GM19239 (cell line): ENCODE measurements around the gene RAB41.
"Not testable (repeated sequence)": the region's sequence is repeated elsewhere in the genome, so short reads cannot be mapped to it uniquely, and the experiment has no call there.

ENCODE experiments used
- DNase-seq: peaks from one replicate; pipeline ENCODE4 v3.0.0; 2011; ENCODE audit warnings: low spot score; ENCODE audit not compliant: insufficient read length
- FAIRE-seq: peaks from 2 replicates; lab custom pipeline; 2011; peaks lifted over from hg19 to GRCh38; lab: Jason Lieb, UNC

The RAB41 gene

DNA sequence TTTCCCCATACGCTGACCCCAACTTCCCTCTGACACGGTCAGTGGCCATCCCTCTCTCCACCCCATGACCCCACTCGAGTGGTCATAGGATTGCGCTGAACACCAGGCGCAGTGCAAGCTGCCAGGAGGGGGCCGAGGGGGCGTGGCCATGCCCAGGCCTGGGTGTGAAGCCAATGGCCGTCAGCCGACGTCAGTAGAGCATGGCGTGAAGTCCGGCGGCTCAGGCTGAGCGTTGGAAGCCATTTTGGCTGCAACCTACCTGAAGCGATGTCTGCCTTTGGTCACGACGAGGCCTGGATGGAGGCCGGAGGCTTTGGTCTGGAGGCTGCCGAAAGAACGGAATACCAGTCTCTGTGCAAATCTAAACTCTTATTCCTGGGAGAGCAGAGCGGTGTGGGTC lies at the start of gene RAB41:
Gene RAB41 (plus strand): TSS at position 222 of the 400 bp plus-strand sequence. CDS start 46 bp downstream, at position 268.
- no peak for FAIRE-seq
- DNase-seq, result no peak

DNA sequence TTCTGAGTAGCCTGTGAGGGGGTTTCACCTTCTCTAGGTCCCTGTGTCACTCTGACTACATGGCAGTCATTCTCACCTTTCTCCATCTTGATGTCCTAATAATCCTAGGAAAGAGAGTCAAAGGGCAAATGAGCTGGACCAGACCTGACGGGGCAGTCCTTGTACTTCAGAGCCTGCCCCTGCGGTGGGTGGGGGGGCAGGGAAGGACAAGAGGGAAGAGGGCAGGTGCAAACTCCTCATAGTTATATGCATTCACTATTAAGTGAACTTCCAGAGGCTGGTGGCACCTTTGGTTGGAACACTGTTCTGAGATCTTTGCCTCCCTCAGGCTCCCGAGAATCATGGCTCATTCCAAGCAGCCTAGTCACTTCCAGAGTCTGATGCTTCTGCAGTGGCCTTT lies 47.6 kb upstream of the RAB41 start, which contains the start of gene AWAT1:
Gene AWAT1 (plus strand): TSS at position 301 of the 400 bp plus-strand sequence. CDS start 41 bp downstream, at position 342.
- no peak for DNase-seq
- FAIRE-seq, result no peak

DNA sequence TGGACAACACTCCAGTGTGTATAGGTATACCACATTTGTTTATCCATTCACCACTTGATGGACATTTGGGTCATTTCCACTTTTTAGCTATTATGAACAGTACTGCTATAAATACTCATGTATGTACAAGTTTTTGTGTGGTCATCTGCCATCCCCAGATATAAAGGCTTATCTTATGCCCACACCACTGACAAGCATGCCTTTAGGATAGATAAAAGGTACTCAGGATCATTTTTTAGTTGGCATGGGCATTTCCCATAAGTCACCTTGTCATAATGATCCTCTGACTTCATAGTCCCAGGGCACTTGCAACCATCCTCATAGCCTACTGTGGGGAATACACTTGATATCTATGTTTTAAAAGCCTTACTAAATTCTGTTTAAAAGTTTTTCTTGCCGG lies 41.2 kb upstream of the RAB41 start:
- FAIRE-seq, result no peak

DNA sequence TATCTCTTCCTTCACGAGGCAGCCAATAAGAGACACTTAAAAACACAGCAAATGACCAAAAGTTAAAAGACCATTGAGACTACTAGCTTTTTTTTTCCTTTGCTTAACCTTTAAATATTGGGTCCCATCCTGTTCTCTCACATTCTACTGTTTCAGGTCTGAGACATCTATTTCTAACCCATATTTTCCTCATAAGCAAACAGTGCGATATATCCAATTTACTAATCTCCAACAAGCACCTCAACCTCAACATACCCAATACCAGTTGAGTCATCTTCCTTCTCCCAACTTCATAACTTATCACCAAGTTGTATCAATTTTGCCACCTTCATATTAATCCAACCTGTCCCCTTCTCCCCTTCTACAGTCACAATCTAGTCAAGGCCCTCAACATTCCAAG lies 40.5 kb upstream of the RAB41 start:
- DNase-seq, result no peak
- FAIRE-seq, result no peak

More for the DNA sequence above, 41.2 kb upstream of the RAB41 start:
- DNase-seq, result no peak

DNA sequence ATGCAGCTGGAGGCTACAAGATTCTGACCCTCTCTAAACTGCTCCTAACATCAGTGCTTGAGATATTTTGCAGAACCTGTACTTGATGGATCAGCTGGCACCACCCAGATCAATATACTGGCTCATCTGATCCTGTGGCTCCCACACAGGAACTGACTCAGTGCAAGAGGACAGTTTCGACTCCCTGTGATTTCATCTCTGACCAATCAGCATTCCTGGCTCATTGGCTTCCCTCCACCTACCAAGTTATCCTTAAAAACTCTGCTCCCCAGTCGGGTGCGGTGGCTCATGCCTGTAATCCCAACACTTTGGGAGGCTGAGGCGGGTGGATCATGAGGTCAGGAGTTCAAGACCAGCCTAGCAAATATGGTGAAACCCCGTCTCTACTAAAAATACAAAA lies 38.4 kb upstream of the RAB41 start:
- DNase-seq, FAIRE-seq: not testable (repeated sequence)

DNA sequence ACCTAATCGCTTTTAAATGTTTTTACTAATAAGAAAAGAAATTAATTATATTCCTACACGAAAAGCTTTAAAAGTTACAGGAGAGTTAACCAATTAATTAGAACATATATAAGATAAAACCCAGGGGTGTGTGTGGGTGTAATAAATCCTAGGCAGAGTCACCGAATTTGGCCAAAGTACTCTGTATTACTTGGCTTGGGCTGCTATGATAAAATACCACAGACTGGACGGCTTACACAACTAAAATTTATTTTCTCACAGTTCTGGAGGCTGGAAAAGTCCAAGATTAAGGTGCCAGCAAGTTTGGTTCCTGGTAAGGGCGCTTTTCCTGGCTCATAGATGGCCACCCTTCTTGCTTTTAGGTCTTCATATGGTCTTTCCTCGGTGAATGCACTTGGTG lies 37.1 kb upstream of the RAB41 start:
- FAIRE-seq (no peak), DNase-seq (no peak)

DNA sequence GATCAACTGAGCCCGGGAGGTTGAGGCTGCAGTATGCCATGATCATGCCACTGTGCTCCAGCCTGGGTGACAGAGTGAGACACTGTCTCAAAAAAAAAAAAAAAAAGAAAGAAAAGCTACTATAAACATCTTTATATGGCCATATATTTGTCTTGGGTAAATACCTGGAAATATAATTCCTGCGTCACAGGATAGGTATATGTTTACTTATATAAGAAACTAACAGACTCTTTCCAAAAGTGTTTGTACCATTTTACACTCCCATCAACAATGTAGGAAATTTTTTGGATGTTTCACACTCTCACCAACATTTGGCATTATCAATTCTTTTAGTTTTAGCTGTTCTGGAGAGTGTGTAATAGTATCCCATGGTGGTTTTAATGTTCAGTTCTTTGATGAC lies 34.7 kb upstream of the RAB41 start:
- DNase-seq, result no peak
- no peak for FAIRE-seq

DNA sequence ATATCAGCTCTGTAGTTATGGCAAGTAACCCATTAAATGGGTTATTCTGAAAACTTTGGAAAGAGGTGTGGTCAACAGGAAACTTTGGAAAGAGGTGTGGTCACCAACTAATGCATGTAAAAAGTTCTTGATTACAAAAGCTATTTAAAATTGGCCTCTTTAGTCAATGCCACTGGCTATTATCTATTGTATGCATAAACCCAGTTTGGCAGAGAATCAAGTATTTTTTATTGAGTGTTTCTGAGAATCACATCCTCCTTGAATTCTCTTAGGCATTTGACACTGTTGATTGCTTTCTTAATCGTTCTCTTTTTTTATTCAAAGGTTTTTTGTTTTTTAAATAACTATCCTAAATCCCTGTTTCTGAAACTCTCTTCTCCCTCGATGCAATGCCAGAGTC lies 29.5 kb upstream of the RAB41 start:
- DNase-seq (no peak), FAIRE-seq (no peak)

DNA sequence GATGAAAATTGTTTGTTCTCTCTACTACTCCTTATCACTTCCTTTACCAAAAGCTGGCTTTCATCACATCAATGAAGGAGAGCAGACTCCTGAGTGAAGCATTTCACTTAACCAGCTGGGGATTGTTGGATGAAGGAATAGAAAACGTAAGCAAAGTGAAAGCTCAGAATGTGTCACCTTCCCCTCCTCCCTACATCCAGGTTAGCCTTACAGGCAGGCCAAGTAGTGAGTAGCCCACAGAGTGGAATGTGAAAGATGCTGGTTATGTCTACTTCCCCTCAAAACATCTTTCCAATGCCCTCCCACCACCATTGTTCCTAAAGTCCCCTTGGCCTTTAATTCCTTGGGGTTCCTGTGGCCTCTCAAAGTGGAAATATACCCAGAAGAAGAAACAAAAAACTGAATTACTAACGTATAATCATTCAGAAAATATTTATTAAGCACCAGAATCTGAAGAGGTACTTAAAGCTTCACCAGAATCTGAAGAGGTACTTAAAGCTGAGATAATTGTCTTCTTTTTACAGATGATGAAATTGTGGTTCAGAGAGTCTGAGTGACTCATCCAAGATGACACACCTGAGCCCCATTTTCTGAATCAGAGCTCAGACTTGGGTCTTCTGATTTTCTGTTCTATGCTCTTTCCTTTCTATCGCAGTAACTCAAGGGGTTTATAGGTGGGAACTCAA lies 28.5 kb upstream of the RAB41 start:
- FAIRE-seq (no peak), DNase-seq (no peak)

DNA sequence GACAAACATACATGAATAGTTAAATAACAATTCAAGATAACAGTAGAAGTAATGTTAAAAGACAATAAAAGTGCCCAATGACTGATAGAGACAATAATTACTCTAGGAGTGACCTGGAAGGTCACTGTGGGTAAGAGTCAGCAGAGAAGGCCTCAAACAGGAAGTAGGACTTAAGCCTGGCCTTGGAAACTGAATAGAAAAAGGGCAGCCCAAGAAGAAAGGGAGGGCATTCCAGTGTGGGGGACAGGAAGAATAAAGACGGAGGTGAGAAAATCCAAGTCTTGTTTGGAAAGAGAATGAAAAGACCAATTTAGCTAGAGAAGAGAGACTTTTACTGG lies 27.9 kb upstream of the RAB41 start:
- FAIRE-seq (no peak), DNase-seq (no peak)

DNA sequence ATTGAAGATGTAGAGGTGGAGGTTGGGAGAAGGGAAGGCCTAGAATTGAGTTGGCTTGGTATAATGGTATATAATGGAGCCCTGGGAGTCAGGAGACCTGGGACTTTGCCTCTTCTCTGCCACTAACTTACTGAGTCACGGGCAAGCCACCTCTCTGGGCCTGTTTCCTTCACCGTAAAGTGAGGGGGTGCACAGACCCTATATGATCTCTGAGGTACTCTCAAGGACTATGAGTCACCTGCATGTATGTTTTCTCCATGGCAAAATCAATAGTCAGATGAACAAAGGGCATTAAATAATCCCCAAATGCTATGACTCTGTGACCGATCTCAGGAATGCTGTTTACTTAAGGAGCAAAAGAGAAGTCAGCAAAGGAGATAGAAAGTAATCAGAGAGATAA lies 27.1 kb upstream of the RAB41 start:
- FAIRE-seq, result no peak
- DNase-seq, result no peak

DNA sequence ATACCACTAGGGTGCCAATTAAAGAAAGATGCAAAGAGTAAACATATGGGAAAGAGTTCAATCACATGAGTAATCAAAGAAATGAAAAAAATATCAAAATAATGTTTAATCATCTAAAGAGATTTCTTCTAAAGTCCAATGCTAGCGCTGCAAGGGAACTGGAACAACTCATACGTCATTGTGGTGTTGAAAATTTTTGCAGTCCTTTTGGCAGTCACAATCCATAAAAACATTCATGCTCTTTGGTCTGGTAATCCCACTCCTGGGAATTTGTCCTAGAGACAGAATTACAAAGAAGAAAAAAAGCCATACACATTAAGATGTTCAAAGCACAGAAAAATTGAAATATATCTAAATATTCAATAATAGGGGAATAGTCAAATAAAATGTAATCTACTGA lies 26.5 kb upstream of the RAB41 start:
- no peak for DNase-seq
- no peak for FAIRE-seq

DNA sequence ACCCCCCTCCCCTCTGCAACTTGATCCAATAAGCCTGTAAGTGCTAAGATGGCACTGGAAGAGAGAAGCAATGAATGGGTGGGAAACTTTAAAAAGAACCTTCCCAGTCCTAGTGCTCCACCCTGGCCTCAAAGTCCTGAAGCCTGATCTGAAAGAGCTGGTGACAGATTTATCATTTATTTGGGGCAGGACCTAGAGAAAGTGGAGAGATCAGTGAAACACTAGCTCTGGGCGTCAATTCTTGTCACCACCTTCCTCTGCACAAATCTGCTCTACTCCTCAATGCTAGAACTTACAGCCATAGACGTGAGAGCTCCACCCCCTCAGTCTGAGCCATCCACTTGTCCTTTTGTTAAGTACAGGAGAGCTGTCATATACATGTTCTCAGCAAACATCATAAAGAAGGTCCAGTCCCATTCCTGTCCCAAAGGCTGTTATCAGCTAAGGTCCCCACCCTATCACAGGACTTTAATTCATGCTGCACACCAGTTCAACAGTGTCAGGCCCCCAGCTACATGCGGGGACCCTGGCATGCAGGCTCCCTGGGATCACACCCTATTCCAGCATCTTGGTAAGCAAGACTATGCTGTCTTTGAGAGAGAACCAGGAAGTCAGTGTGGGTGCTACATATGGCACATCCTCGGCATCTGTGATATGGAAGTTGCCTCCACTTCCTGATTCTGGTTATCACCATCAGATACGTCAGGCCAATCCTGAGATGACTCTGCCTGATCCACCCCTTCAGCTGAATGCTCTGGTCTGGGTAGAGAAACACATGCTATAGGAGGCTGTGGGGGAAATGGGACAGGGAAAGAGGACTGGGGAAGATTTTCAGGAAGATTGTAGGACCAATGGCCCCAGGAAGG lies 24.3 kb upstream of the RAB41 start:
- DNase-seq (no peak), FAIRE-seq (no peak)

DNA sequence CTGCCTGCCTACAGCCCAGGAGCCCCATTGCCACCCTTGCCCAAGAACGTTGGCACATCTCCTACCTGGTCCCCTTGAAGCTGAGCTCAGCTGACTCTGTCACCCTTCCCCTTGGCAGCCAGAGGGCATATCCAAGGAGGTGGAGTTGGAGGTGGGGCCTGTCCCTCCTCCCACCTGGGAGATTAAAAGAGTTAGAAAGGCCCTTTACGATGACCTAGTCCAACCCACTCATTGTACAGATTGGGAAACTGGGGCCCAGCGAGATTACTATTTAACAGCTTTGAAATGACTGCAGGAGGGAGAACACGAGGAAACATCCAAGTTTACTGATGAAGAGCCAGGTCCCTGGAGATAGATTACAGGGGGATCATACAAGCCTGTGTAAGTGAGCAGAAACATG lies 21.9 kb upstream of the RAB41 start, which contains the start of gene P2RY4:
Gene P2RY4 (minus strand): TSS at position 101 of the 400 bp plus-strand sequence. CDS start 580 bp downstream, outside the sequence.
- DNase-seq (no peak), FAIRE-seq (no peak)

DNA sequence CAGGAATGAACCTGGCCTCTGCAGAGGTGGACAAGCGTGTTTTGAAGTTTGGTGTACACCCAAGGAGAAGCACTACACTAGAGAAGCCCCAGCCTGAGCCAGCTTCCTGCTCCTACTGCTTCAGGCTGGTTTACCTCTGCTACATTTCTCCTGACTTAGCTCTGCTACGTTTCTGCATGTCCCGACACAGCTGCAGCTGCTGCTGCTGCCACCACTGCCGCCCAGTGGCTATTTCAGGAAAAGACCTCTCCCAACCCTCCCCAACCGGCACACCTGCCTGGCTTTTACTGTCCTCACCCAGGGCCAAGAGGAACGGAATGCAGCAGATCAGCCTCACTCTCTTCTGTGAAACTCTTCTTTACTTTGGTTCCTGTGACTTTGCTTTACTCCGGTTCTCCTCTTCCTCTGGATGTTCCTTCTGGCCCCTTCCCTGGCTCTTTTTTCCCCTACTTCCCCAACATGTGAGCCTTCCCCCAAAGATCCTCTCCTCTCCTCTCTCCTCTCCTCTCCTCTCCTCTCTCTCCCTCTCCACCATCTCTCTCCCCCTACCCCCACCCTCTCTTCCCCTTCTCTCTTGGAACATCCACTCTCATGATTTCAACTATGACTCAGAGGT lies 18.9 kb upstream of the RAB41 start:
- DNase-seq (peak; percentile 2), FAIRE-seq (no peak)

DNA sequence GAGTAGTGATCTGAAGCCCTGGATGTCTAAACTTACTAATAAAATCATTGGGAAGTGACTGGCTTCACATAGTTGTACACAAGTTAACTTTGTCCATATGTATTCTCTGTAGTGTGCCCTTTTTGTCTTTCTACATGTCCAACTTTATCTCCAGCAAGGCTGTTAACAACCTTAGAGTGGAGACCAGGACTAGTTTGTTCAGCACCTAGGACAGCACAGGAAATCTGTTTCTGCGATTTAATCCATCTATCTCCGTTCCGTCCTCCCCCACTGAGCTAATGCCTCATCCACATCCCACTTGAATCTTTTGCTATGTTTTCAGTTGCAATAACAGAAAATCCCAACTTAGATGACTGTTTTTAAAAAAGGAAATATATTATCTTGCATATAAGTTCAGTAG lies 17.2 kb upstream of the RAB41 start:
- FAIRE-seq, result no peak

DNA sequence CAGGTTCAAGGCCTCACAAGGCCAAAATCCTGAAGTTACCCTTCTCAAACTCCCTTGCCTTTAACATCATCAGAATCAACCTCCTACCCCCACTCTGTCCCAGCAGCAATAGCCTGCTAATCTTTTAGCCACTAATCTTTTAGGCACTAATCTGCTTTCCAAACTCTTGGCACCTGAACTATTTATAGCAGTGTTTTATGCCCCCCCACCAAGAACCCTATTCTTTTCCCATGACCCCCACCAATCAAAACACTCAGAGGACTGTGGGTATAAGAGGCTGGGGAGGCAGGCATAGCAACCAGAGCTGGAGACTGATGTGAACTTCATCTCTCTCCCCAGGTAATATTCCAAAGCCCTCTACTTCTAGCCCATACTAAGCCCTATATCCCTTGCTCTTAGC lies 13.9 kb upstream of the RAB41 start, which contains the start of gene ARR3:
Gene ARR3 (plus strand): TSS at position 301 of the 400 bp plus-strand sequence. CDS start 1,052 bp downstream, outside the sequence.
- FAIRE-seq (no peak), DNase-seq (no peak)

More for the DNA sequence above, 17.2 kb upstream of the RAB41 start:
- DNase-seq, result no peak

DNA sequence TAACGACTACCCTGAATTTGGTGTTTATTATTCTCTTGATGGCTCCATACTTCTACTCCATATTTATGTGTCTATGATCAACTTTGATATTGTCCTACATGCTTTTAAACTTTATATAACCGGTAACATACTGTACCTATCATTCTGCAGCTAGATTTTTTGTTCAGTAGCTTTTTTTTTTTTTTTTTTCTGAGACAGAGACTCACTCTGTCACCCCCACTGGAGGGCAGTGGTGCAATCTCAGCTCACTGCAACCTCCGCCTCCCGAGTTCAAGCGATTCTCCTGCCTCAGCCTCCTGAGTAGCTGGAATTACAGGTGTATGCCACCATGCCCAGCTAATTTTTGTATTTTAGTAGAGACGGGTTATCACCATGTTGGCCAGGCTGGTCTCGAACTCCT lies 7.9 kb upstream of the RAB41 start:
- DNase-seq, FAIRE-seq: not testable (repeated sequence)

DNA sequence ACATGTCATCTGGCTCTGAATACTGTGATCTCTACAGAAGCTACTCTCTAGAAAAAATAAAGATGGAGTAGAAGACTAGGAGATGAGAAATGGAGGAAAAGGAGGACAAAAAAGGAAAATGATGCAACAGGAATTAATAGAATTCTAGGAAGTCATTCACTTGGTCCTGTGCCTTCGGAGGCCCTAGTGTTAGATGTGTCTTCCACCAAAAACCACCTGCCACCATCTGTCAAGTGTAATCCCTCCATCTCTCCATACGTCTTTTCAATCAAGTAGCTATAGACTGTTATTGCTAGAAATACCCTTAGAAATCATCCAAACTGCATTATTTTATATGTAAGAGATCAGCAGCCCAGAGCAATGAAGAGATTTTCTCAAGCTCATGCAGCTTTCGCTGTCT lies 2.9 kb upstream of the RAB41 start:
- FAIRE-seq, result no peak
- DNase-seq, result no peak

DNA sequence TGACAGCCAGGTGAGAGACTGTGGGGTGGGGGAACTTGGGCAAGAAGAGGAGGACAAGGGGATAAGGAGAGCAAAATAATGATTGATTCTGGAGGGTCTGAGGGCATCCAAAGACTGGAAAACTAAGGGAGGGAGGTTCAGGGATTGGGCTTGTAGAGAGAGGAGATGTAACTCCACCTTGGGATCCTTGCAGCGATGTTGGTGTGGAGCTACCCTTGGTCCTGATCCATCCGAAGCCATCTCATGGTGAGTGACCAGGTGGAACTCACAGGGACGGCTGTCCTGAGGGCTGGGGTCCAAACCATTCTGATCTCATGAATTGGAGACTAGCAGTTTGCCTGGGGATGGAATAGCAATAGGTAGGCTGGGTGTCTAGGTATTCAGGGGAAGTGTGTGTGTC lies 1.4 kb upstream of the RAB41 start:
- no peak for DNase-seq
- FAIRE-seq, result no peak
